Raji (cell line): ENCODE results near the gene HFM1.

Experiments used
- POLR2A ChIP-seq: IDR thresholded peaks from 2 replicates; pipeline ENCODE4 v1.6.1; 2011; ENCODE audit warnings: low read depth, low read length, control low read depth; ENCODE audit not compliant: insufficient read depth

Gene HFM1, protein sequence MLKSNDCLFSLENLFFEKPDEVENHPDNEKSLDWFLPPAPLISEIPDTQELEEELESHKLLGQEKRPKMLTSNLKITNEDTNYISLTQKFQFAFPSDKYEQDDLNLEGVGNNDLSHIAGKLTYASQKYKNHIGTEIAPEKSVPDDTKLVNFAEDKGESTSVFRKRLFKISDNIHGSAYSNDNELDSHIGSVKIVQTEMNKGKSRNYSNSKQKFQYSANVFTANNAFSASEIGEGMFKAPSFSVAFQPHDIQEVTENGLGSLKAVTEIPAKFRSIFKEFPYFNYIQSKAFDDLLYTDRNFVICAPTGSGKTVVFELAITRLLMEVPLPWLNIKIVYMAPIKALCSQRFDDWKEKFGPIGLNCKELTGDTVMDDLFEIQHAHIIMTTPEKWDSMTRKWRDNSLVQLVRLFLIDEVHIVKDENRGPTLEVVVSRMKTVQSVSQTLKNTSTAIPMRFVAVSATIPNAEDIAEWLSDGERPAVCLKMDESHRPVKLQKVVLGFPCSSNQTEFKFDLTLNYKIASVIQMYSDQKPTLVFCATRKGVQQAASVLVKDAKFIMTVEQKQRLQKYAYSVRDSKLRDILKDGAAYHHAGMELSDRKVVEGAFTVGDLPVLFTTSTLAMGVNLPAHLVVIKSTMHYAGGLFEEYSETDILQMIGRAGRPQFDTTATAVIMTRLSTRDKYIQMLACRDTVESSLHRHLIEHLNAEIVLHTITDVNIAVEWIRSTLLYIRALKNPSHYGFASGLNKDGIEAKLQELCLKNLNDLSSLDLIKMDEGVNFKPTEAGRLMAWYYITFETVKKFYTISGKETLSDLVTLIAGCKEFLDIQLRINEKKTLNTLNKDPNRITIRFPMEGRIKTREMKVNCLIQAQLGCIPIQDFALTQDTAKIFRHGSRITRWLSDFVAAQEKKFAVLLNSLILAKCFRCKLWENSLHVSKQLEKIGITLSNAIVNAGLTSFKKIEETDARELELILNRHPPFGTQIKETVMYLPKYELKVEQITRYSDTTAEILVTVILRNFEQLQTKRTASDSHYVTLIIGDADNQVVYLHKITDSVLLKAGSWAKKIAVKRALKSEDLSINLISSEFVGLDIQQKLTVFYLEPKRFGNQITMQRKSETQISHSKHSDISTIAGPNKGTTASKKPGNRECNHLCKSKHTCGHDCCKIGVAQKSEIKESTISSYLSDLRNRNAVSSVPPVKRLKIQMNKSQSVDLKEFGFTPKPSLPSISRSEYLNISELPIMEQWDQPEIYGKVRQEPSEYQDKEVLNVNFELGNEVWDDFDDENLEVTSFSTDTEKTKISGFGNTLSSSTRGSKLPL (N-terminal part only)

DNA sequence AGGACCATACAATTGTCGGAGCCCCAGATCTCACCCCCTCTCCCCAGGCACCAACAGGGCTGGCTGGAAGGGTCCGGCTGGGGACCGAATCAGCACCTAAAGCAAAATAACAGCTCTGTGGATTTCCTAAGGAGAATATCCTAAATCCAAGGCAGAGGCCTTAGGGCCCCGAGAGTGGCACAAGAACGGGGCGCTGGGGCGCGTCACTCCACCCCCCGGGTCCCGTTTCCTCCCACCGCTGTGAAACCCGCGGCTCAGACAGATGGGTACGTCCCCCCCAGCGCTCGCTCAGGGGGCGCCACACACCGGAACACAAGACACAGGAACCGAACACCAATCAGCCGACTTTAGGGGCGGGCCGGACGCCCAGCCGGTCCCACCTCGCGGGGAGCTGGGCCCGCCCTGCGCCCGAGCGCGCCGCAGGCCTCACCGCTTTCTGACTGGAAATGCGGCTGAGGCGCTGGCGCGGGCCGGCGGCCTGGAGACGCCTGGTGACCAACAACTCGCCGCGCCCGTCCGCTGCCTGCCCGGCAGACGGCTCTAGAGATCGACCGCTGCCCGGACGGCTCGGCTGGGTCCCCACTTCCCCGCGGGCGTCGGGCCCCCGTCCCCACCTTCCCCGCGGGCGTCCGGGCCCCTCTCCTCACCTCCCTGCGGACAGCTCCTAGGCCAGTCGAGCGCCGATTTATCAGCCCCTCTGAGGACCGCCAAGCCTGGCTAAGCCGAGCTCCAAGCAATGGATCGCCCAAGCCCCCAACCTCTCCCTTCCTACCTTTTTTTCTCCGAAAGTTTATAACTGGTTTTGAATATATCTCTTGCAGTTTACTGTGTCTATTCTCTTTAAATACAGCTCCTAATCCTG lies at the start of gene HFM1:
TSS of gene HFM1 (minus strand) at position 687 of the 862 bp plus-strand sequence. CDS start 3,755 bp downstream, outside the sequence.
- peak; percentile 73 for TF ChIP-seq POLR2A

DNA sequence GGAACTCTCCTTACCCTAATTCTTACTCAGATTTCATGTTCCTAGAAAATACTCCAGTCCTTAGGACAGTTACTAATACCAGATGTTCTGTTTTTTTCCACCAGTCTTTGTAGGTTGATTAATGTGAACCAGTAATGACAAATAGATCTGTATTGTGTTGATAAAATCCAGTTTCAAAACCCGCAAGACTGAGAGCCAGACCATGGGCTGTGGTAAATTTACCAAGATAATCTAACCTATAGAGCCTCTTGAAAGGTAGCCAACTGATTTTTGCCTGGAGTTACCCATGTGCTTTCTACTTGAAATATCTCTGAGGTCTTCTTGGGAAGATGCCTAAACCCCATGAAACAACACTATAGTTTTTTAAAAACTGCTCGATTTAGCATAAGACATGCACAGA lies 49.5 kb upstream of the HFM1 start:
- no peak for TF ChIP-seq POLR2A

DNA sequence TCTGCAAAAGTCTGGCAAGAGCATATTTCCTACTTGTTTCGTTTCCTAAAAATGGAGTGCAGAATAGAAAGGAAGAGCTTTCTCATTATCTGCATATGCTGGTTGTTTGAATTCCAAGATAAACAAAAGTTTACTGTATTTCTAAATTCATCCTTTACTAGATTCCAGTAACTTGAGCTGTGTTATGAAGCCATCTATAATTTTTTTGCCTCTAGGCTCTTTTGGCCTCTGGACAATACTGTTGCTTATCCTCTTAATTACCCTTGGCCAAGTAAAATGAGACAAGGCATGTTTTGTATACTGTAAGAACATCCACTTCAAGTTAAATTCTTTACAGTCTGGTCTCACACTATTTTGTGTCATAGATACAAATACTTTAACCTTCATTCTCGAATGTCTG lies 45.6 kb upstream of the HFM1 start:
- no peak for TF ChIP-seq POLR2A

DNA sequence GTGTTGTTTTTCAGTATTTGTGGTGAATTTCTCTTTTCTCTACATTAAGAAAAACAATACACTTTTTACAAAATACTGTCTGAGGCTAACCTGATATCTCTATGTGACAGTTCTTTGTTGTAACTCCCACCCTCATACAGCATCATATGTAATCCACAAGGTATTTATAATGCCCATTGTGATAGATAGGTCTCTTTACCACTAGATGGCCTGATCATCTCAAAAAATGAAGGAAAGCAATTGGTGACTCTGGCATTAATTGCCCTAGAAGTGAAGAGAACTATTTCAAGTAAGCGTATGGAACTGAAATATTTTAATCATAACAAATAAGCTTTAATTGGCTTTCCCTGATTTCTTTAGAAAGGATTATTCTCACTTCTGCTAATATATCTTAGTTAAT lies 36.2 kb upstream of the HFM1 start:
- no peak for TF ChIP-seq POLR2A

DNA sequence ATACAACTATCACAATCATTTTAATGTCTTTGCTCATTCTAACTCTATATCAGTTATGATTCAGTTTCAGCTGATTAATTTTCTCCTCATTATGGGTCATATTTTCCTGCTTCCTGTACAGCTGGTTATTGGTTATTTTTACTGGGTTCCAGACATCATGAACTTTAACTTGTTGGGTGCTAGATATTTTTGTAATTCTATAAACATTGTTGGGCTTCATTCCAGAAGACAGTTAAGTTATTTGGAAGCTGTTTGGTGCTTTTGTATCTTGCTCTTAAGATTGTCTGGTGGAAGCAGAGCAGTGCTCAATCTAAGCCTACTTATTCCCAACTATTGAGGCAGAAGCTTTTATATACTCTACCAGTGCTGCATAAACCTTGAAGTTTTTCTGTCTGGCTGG lies 34.4 kb upstream of the HFM1 start:
- TF ChIP-seq POLR2A, result no peak

DNA sequence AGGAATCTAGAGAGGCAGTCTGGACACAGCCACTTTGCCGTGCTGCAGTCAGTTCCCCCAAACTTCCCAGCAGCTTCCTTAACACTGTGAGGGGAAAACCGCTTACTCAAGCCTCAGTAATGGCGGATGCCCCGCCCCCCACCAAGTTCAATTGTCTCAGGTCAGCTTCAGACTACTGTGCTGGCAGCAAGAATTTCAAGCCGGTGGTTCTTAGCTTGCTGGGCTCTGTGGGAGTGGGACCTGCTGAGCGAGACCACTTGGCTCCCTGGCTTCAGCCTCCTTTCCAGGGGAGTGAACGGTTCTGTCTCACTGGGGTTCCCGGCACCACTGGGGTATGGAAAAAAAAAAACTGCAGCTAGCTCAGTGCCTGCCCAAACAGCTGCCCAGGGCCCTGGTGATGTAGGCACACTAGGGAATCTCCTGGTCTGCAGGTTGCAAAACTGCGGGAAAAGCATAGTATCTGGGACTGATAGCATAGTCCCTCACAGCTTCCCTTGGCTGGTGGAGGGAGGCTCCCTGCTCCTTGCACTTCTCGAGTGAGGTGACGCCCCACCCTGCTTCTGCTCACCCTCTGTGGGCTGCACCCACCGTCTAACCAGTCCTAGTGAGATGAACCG lies 23.7 kb upstream of the HFM1 start:
- no peak for TF ChIP-seq POLR2A

DNA sequence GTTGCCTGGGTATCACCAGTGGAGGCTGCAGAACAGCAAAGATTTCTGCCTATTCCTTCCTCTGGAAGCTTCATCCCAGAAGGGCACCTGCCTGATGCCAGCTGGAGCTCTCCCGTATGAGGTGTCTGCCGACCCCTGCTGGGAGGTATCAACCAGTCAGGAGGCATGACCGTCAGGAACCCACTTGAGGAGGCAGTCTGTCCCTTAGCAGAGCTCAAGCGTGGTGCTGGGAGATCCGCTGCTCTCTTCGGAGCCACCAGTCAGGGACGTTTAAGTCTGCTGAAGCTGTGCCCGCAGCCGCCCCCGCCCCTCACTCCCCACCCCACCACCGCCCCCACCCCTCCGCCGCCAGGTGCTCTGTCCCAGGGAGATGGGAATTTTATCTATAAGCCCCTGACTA lies 23.1 kb upstream of the HFM1 start:
- TF ChIP-seq POLR2A, result no peak

DNA sequence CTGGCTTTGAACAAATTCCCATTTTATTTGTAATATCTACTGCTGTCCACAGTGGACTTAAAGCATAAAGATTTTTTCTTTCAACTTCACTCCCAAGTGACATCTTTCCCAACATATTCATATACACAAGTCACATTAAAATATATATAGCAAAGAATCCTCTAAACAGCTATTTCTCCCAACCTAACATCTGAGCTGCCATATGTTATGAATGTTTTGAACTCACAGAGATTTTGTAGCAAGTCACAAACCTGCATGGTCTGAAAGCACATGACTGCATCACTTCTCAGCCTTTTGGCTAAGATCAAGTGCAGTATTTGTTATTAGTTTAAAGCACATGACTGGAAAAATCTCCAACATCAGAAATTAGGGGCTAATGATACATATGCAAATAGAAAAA lies 7.7 kb upstream of the HFM1 start:
- no peak for TF ChIP-seq POLR2A

DNA sequence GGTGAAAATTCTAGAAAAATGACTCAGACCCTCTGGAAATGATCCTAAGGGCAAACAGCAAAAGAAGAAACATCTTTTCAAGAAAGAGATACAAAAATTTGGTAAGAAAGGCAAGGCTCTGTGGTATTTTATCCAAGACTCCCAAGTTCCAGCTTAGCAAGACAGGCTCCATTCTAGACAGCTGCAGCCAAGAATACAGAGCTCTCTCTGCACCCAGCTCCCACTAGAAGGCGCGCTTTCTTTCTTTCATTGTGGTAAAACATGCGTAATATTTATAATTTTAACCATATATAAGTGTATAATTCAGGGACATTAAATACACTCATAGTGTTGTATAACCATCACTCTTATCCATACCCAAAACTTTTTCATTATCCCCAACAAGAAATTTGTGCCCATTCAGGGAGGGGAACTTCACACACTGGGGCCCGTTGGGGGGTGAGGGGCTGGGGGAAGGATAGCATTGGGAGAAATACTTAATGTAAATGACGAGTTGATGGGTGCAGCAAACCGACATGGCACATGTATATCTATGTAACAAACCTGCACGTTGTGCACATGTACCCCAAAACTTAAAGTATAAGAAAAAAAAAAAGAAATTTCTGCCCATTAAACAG lies 2.2 kb upstream of the HFM1 start:
- TF ChIP-seq POLR2A, result no peak

DNA sequence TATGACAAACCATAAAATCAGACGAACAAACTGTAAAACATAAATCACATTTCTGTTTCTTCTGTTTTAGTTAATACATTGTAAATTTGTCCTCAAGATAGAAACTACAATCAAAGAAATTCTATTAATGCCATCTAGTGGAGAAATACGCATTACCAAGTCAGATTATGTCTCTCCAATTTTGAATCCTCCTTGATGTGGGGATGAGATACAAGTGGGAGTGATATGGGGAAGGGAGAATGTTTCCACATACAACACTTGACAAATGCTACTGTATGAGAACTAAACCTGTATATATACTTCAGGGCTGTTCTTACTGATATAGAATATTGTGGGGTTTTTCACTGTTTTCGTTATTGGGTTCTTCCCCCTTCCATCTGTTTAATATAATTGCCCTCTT lies 2.6 kb downstream of the HFM1 start:
- TF ChIP-seq POLR2A, result no peak

DNA sequence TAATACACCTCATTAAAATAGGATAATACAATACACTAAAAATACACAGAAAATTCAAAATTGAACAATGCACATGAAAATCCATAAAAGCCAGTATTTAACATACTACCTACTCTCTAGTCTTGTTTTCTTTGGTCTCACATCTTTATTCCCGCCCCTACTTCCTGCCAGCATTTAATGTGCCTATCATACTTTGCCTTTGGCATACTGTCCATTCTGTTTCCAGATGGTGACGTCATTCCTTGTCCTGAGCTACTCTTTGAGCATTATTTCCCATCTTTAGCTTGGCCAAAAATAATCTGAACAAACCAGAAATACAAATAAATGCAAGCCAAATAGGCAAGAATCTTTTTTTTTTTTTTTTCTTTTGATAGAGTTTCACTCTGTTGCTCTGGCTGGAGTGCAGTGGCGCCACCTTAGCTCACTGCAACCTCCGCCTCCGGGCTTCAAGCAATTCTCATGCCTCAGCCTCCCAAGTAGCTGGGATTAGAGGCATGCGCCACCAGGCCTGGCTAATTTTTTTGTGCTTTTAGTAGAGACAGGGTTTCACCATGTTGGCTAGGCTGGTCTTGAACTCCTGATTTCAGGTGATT lies 4.4 kb downstream of the HFM1 start:
- no peak for TF ChIP-seq POLR2A

DNA sequence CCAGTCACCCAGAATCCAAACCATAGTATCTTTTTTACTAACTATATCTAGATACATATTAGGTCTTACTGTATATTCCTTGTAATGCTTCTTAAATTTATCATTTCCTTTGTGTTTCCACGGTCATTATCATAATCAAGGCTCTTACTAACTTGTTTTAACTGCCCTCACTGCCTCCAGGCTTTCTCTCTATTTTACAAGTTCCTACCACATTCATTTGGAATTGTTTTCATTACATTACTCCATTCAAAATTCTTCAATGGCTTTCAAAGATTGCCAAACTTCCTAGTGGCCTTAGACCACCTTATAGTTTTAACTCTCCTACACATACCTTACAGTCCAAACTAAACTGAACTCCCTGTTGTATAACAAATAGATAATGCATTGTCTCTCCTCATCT lies 6.3 kb downstream of the HFM1 start:
- TF ChIP-seq POLR2A, result no peak

DNA sequence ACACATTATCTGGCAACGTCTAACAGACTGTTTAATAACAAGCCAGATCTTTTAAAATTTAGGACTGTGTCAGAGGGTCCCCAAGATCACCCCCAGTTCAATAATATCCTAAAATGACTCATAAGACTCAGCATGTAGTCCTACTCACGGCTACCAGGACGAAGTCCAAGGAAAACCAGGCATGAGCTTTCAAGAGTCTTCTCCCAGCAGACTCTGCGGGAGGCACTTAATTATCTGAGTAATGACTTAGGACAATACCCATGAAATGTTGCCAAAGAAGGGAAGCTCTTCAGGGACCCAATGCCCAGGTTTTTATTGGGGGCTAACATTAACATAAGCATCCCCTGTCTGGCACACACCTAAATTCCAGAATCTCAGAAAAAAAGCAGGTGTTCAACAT lies 7.0 kb downstream of the HFM1 start:
- no peak for TF ChIP-seq POLR2A

DNA sequence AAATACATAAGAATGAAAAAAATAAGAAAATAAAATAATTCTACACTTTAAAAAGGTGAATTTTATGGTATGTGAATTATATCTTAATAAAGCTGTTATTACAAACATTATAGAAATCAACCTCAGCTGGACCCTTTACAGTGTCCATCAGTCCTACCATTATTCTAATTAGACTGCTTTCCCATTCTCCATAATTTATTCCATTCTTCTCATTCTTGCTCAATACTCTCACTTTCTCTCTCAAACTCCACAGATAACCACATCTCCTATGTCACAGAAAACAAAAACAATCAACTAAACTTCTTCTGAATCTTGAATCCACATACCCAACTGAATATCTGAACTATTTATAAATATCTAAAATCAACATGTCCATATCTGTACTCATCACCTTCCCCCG lies 11.6 kb downstream of the HFM1 start:
- no peak for TF ChIP-seq POLR2A

DNA sequence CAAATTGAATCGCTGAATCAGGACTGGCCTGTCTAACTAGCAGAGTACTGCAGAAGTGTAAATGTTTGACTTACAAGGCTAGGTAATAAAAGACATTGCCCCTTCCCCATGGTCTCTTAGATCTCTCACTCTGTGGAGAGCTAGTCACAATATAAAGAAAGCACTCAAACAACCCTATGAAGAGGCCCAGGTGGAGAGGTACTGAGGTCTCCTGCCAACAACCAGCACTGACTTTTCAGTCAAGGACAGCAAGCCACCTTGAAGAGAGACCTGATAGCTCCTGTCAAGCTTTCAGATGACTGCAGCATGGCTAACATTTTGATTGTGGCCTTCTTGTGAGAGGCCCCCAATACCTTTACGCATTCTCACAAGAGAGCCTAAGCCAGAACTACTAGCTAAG lies 18.5 kb downstream of the HFM1 start:
- TF ChIP-seq POLR2A, result no peak
